Measurements from ENCODE around the gene ALDH1A3. TPM values are rescaled to one million over a fixed set of nuclear protein-coding genes. Genes with fewer than 3 reads are reported as not detected.

Gene ALDH1A3
- polyA plus RNA-seq, 6 donors from 2014 or later = not detected

DNA sequence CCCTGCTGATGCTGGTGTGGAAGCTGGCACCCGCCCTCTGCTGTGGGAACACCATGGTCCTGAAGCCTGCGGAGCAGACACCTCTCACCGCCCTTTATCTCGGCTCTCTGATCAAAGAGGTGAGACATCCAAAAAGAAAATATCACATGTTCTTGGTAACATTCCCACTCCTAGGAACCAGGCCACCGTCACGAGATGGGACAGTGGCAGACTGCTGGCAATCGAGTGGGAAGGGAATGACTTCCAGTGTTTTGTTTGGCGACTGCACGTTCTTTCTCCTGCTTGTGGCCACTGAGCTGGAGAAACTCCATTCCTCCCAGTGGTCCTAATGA is 14.3 kb downstream of the ALDH1A3 start:
- no peak overlapping the region for H3K27ac Mint-ChIP-seq
- DNase-seq (no peak), ATAC-seq (ENCODE audit: low read depth in 2 of 2) (no peak)
- H3K36me3 Mint-ChIP-seq = no peaks in the 10 kb centered on the region
- peaks cover 49 to 76% (median 53%) of the 10 kb centered on the region in 3 donors for H3K27me3 Mint-ChIP-seq
- H3K9me3 Mint-ChIP-seq = no peaks in the 10 kb centered on the region
- no peak overlapping the region for H3K4me3 Mint-ChIP-seq
- no peaks in the 10 kb centered on the region for H3K4me1 Mint-ChIP-seq

- ATAC-seq (ENCODE audit: low read depth in 2 of 2) (no peak), DNase-seq (no peak)
- Mint-ChIP-seq H3K27ac (peak overlapping the region in 1 of 6 donors; percentile 83), H3K4me3 (no peak overlapping the region), H3K27me3 (peaks cover 40 to 62% (median 42%) of the 10 kb centered on the region in 3 donors), H3K36me3 (no peaks in the 10 kb centered on the region), H3K9me3 (no peaks in the 10 kb centered on the region), H3K4me1 (no peaks in the 10 kb centered on the region)
Observed at GRCh38 chr15:100895721-100896120, 16.1 kb downstream of the ALDH1A3 start.

DNA sequence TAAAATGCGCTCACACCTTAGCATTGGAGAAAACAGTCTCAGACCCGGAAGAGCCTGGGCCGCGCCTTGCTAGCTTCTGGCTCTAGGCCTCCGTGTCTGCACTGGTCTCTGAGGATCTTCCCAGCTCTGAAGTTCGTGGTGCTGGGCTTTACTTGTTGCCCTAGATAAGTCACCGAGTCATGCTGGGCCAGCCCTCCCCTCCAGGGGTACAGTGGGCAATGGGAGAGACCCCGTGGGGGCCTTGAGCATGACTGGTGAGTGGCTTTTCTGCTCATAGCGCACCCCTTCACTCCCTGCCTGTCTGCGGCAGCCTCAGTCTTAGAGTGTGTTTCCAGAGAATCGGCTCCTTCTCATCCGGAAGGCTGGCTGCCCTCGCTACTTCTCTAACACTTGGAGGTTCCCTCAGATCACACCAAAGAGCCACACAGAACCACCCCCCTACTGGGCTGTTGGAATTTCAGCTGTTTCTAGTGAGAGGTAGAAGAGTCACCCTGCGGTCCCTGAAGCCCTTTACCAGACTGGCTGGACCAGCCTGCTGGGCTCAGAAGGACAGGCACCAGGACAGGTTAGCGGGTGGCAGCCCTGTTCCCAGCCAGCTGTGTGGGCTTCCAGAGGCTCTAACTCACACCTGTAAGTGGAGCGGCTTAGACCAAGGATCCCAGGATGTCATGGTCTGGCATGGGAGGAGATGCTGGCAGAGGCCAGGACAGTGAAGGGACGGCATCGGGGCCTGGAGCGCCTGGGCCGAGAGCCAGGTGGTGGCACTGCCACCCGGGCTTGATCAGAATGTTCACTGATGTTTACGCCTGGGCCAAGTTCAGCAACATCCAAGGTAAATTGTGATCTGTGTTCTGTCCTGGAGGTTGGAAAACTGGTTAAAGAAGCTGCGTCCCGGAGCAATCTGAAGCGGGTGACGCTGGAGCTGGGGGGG is 17.9 kb downstream of the ALDH1A3 start:
- no peak overlapping the region for H3K27ac Mint-ChIP-seq
- H3K4me1 Mint-ChIP-seq = peaks cover 2 to 5% (median 3%) of the 10 kb centered on the region in 3 donors
- H3K36me3 Mint-ChIP-seq = no peaks in the 10 kb centered on the region
- ATAC-seq (ENCODE audit: low read depth in 2 of 2) = no peak
- no peak for DNase-seq
- H3K4me3 Mint-ChIP-seq = no peak overlapping the region
- no peaks in the 10 kb centered on the region for H3K9me3 Mint-ChIP-seq
- H3K27me3 Mint-ChIP-seq = peaks cover 30 to 57% (median 31%) of the 10 kb centered on the region in 3 donors

- Mint-ChIP-seq H3K36me3 (no peaks in the 10 kb centered on the region), H3K4me1 (peaks cover 4 to 11% (median 7%) of the 10 kb centered on the region in 3 donors), H3K4me3 (no peak overlapping the region), H3K27ac (no peak overlapping the region), H3K27me3 (peaks cover 23 to 50% (median 24%) of the 10 kb centered on the region in 3 donors), H3K9me3 (no peaks in the 10 kb centered on the region)
- ATAC-seq (ENCODE audit: low read depth in 2 of 2) = no peak
- no peak for DNase-seq
Observed at GRCh38 chr15:100898152-100898490, 18.5 kb downstream of the ALDH1A3 start.

DNA sequence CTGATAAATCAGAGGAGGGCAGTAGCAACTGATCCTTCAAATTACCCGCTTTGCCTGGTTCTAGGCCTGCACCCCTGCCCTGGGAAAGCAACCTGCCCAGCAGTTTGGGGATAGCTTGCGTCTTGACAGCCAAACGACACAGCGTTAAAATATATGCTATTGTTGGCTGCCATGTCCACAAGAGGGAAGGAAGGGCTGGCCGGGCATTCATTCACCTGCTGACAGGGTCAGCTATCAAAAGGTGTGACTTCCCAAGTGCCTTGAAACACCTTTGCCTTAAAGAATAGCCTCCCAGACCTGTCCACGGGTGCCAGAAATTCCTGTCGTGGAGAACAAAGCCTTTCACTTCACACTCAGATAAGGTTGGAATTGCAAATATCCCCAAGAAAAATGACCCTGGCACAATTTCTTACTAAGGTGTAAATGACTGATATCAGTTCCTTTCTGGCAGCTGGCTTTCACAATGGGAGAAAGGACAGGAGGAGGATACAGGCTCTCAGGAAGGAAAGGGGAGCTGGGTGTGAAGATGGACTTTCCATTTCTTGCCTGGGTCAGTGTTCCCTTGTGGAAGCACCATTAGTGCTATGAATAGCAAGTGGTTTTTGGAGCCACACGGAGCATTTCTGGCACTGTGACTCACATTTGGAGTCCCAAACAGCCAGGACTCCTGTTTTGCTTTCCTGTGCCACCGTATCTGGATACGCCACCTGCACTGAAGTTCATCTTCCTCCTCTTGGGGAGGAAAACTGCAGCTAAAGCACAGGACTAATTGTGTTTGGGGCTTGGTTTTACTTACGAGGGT is 19.2 kb downstream of the ALDH1A3 start:
- ATAC-seq (ENCODE audit: low read depth in 2 of 2) = no peak
- Mint-ChIP-seq H3K9me3 (no peaks in the 10 kb centered on the region), H3K36me3 (no peaks in the 10 kb centered on the region), H3K27me3 (peaks cover 16 to 43% (median 19%) of the 10 kb centered on the region in 3 donors), H3K4me3 (no peak overlapping the region), H3K27ac (no peak overlapping the region), H3K4me1 (peaks cover 4 to 13% (median 7%) of the 10 kb centered on the region in 3 donors)
- DNase-seq = no peak

- no peak overlapping the region for H3K27ac Mint-ChIP-seq
- peaks cover 9 to 36% (median 12%) of the 10 kb centered on the region in 3 donors for H3K27me3 Mint-ChIP-seq
- H3K9me3 Mint-ChIP-seq = no peaks in the 10 kb centered on the region
- DNase-seq (no peak), ATAC-seq (ENCODE audit: low read depth in 2 of 2) (no peak)
- H3K36me3 Mint-ChIP-seq = no peaks in the 10 kb centered on the region
- peaks cover 4 to 13% (median 7%) of the 10 kb centered on the region in 3 donors for H3K4me1 Mint-ChIP-seq
- no peak overlapping the region for H3K4me3 Mint-ChIP-seq
Observed at GRCh38 chr15:100899601-100900000, 20.0 kb downstream of the ALDH1A3 start.

GRCh38 chr15:100900136-100900794 is 20.6 kb downstream of the ALDH1A3 start:
- Mint-ChIP-seq H3K9me3 (no peaks in the 10 kb centered on the region), H3K4me1 (peaks cover 4 to 13% (median 7%) of the 10 kb centered on the region in 3 donors), H3K4me3 (no peak overlapping the region), H3K27ac (no peak overlapping the region), H3K36me3 (no peaks in the 10 kb centered on the region), H3K27me3 (peaks cover 9 to 35% (median 9%) of the 10 kb centered on the region in 3 donors)
- no peak for ATAC-seq (ENCODE audit: low read depth in 2 of 2)
- no peak for DNase-seq

DNA sequence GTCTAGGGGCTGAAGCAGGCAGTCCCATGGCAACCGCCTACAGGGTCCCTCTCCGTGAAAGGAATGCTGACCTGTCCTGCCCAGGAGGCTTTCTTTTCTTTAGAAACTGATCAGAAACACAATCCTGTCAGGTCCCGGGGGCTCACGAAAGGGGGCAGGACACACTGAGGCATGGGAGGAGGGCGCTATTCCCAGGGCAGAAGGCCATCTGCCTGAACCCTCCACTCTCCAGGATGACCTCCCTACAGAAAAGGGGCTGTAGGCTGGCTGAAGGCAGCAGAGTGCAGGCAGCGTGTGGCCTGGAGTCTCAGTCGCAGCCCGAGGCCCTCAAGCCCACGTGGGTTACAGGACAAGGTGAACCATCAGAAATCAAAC is 21.2 kb downstream of the ALDH1A3 start:
- peaks cover 4 to 13% (median 7%) of the 10 kb centered on the region in 3 donors for H3K4me1 Mint-ChIP-seq
- DNase-seq = no peak
- H3K4me3 Mint-ChIP-seq = no peak overlapping the region

GRCh38 chr15:100901296-100901695 is 21.7 kb downstream of the ALDH1A3 start:
- Mint-ChIP-seq H3K4me1 (peaks cover 4 to 13% (median 7%) of the 10 kb centered on the region in 3 donors), H3K27me3 (peaks cover 9 to 26% (median 9%) of the 10 kb centered on the region in 3 donors), H3K4me3 (no peak overlapping the region), H3K27ac (no peak overlapping the region), H3K36me3 (no peaks in the 10 kb centered on the region), H3K9me3 (no peaks in the 10 kb centered on the region)
- DNase-seq (no peak), ATAC-seq (ENCODE audit: low read depth in 2 of 2) (no peak)

More for the DNA sequence above, 21.2 kb downstream of the ALDH1A3 start:
- no peak for ATAC-seq (ENCODE audit: low read depth in 2 of 2)
- peaks cover 9 to 29% (median 9%) of the 10 kb centered on the region in 3 donors for H3K27me3 Mint-ChIP-seq
- H3K9me3 Mint-ChIP-seq = no peaks in the 10 kb centered on the region
- H3K27ac Mint-ChIP-seq = no peak overlapping the region
- H3K36me3 Mint-ChIP-seq = no peaks in the 10 kb centered on the region

- Mint-ChIP-seq H3K9me3 (no peaks in the 10 kb centered on the region), H3K27me3 (peaks cover 9 to 26% (median 15%) of the 10 kb centered on the region in 3 donors), H3K27ac (peak overlapping the region in 1 of 6 donors; percentile 24), H3K4me3 (peak overlapping the region in 1 of 8 donors; percentile 12), H3K36me3 (no peaks in the 10 kb centered on the region), H3K4me1 (peaks cover 4 to 13% (median 7%) of the 10 kb centered on the region in 3 donors)
- ATAC-seq (ENCODE audit: low read depth in 2 of 2) (no peak), DNase-seq (no peak)
Observed at GRCh38 chr15:100901702-100902435, 22.2 kb downstream of the ALDH1A3 start.

DNA sequence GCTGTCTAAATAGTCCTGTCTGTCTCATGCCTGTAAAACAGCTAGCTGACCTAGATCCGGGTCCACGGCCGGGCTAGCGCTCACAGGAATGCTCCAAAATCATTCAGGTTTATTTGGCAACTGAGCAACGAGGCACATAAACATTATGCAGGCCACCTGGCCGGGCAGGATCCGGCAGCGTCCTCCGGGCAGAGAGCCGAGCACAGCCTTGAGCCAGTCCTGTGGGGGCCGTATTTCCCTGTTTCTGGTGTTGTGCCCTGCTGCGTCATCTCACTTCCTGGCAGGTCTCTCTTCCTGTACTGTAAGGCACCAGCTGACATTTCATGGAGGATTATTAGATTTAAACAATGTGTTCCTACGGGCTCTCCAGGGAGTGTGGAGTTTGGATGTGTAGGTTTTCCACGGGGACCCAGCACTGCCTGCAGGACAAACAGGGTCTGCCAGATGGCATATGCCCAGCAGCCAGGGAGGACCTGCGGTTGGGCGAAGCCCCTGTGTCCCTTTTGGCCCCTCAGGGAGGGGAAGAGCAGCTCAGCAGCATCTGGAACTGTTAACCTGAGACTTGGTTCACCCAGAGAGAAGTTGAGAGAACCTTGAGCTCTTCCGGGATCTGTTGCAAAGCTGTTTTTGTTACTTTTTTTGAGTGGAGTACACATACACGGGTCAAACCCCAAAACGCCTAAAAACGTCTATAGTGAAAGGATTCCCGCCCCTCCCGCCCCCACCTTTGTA is 23.0 kb downstream of the ALDH1A3 start:
- H3K27ac Mint-ChIP-seq = peak overlapping the region in 3 of 6 donors; percentile 36 to 52 (median 41)
- peaks cover 3 to 20% (median 12%) of the 10 kb centered on the region in 3 donors for H3K27me3 Mint-ChIP-seq
- peaks cover 4 to 13% (median 7%) of the 10 kb centered on the region in 3 donors for H3K4me1 Mint-ChIP-seq
- DNase-seq = no peak
- no peaks in the 10 kb centered on the region for H3K36me3 Mint-ChIP-seq
- no peak for ATAC-seq (ENCODE audit: low read depth in 2 of 2)
- H3K4me3 Mint-ChIP-seq = peak overlapping the region in 4 of 8 donors; percentile 9 to 47 (median 19)
- H3K9me3 Mint-ChIP-seq = no peaks in the 10 kb centered on the region

DNA sequence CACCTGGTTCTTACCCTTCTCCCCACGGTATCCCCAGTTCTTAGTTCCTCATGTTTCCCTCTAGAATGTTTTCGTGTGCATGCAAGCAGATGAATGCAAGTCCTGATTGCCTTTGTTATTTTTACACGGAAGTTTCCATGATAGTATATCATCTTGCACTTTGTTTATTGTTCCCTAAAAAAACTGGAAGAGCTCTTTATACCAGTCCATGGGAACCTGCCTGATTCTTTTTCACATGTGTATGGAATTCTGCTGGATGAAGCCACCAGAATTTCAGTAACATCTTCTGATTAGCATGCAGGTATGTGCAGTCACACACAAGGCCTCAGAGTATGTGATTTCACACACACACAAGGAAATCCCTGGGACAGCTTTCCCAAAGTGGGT is 23.5 kb downstream of the ALDH1A3 start:
- no peak overlapping the region for H3K27ac Mint-ChIP-seq
- no peaks in the 10 kb centered on the region for H3K36me3 Mint-ChIP-seq
- no peak for DNase-seq
- H3K9me3 Mint-ChIP-seq = no peaks in the 10 kb centered on the region
- no peak for ATAC-seq (ENCODE audit: low read depth in 2 of 2)
- no peak overlapping the region for H3K4me3 Mint-ChIP-seq
- peaks cover 0 to 18% (median 12%) of the 10 kb centered on the region in 3 donors for H3K27me3 Mint-ChIP-seq
- H3K4me1 Mint-ChIP-seq = peaks cover 4 to 13% (median 7%) of the 10 kb centered on the region in 3 donors
